HepG2 (cell line): ENCODE measurements around the gene ME3. TPM values are rescaled to one million over a fixed set of nuclear protein-coding genes. Genes with fewer than 3 reads are reported as not detected.

ENCODE experiments used
- ATAC-seq: fragments of 200-7000 bp; cut with Tn5 transposase; 3 replicates; pipeline ENCODE4 v1.9.1; 2020; ENCODE audit warnings: mild to moderate bottlenecking, moderate library complexity
- BruUV-seq: library from RNA; stranded (reverse); fragments of 400-500 nt; replicated peaks from 2 replicates; lab custom pipeline; 2021; lab: Mats Ljungman, UMichigan
- CTCF ChIA-PET: fragments of 300-600 bp; formaldehyde crosslinking; extraction: SDS; loops from one replicate; lab custom pipeline; 2021; ENCODE audit warnings: low total read pairs, inconsistent platforms, low intra/inter-chr PET ratio; lab: Yijun Ruan, JAX
- POLR2A ChIA-PET: fragments of 350-600 bp; sonication (Branson Sonifier 250); formaldehyde crosslinking; loops from one replicate; lab custom pipeline; 2020; ENCODE audit warnings: antibody characterized with exemption, inconsistent platforms; lab: Yijun Ruan, JAX
- DNase-seq: peaks from one replicate; pipeline ENCODE4 v3.0.0-alpha.2; 2015; ENCODE audit warnings: low spot score
- FAIRE-seq: peaks from 3 replicates; lab custom pipeline; 2011; peaks lifted over from hg19 to GRCh38; lab: Jason Lieb, UNC
- H2AFZ ChIP-seq: one replicate; pipeline ENCODE4 v1.6.1; 2011; ENCODE audit warnings: low read length, inconsistent platforms
- H3K27ac ChIP-seq: fragments of 300-600 bp; 3 replicates; pipeline ENCODE4 v1.8.0; 2011; ENCODE audit warnings: mixed run types, mild to moderate bottlenecking, mixed read lengths, low read length, inconsistent platforms; ENCODE audit not compliant: insufficient read depth; ENCODE audit errors: extremely low read length
- H3K27me3 ChIP-seq, 2 experiments: fragments of 200-600 bp in 1 of 2; 2 replicates in 1 of 2; 3 replicates in 1 of 2; pipeline versions ENCODE4 v1.6.0 to v1.8.0; 2011; ENCODE audit warnings: low read length in 2 of 2, mild to moderate bottlenecking in 2 of 2, moderate library complexity in 2 of 2, inconsistent platforms in 1 of 2; ENCODE audit not compliant: insufficient read depth in 2 of 2, control insufficient read depth in 1 of 2
- H3K36me3 ChIP-seq, 2 experiments: fragments of 200-600 bp in 1 of 2; replicated peaks in 1 of 2; 2 replicates in 1 of 2; 3 replicates in 1 of 2; pipeline versions ENCODE4 v1.5.1 to v1.8.0; 2011; ENCODE audit warnings: low read length in 2 of 2, inconsistent platforms in 1 of 2; ENCODE audit not compliant: insufficient read depth in 2 of 2, control insufficient read depth in 1 of 2
- H3K4me1 ChIP-seq: 2 replicates; pipeline ENCODE4 v1.5.1; 2012; ENCODE audit warnings: low read length, inconsistent platforms; ENCODE audit not compliant: insufficient read depth
- H3K4me2 ChIP-seq: 2 replicates; pipeline ENCODE4 v1.6.0; 2011; ENCODE audit warnings: low read depth, low read length, inconsistent platforms
- H3K4me3 ChIP-seq, 3 experiments: fragments of 200-600 bp in 1 of 3; sonication (generic), shearing (Covaris generic) in 1 of 3; replicated peaks in 1 of 3; 2 replicates each; pipeline ENCODE4 v1.5.1; 2011 to 2016; ENCODE audit warnings: low read length in 3 of 3, inconsistent platforms in 2 of 3, low read depth in 2 of 3, mild to moderate bottlenecking in 2 of 3, control low read depth in 1 of 3, mixed read lengths in 1 of 3; ENCODE audit not compliant: insufficient read depth in 1 of 3
- H3K79me2 ChIP-seq: one replicate; pipeline ENCODE4 v1.6.1; 2011; ENCODE audit warnings: low read length, inconsistent platforms; ENCODE audit not compliant: insufficient read depth
- H3K9ac ChIP-seq: 2 replicates; pipeline ENCODE4 v1.6.0; 2011; ENCODE audit warnings: mild to moderate bottlenecking, low read depth, low read length, inconsistent platforms; ENCODE audit not compliant: insufficient read depth
- H3K9me3 ChIP-seq: 2 replicates; pipeline ENCODE4 v1.5.1; 2012; ENCODE audit warnings: mild to moderate bottlenecking, low read length
- H4K20me1 ChIP-seq: 2 replicates; pipeline ENCODE4 v1.6.0; 2011; ENCODE audit warnings: inconsistent platforms, mild to moderate bottlenecking, low read length, moderate library complexity; ENCODE audit not compliant: insufficient read depth
- CCDC6 ChIP-seq: sonication (generic); formaldehyde crosslinking; IDR thresholded peaks from 2 replicates; pipeline ENCODE4 v1.8.1; 2022; ENCODE audit warnings: mild to moderate bottlenecking, missing genetic modification reagents, moderate library complexity
- CREBL2 ChIP-seq: sonication (generic); formaldehyde crosslinking; IDR thresholded peaks from 2 replicates; pipeline ENCODE4 v1.8.1; 2023; ENCODE audit warnings: missing genetic modification reagents, mild to moderate bottlenecking, borderline replicate concordance
- HCFC1 ChIP-seq: fragments of 150-350 bp; IDR thresholded peaks from 2 replicates; pipeline ENCODE4 v1.6.1; 2014; ENCODE audit warnings: low read depth, low read length
- MATR3 ChIP-seq: sonication (generic); formaldehyde crosslinking; IDR thresholded peaks from 2 replicates; pipeline ENCODE4 v1.4.0; 2020; ENCODE audit warnings: missing genetic modification reagents
- MED1 ChIP-seq: sonication (generic); formaldehyde crosslinking; IDR thresholded peaks from 2 replicates; pipeline ENCODE4 v1.4.0; 2020; ENCODE audit warnings: missing genetic modification reagents
- RFX5 ChIP-seq: IDR thresholded peaks from 2 replicates; pipeline ENCODE4 v1.6.1; 2011; ENCODE audit warnings: low read depth, low read length, improper control_type of control experiment
- SATB2 ChIP-seq: sonication (generic); formaldehyde crosslinking; IDR thresholded peaks from 2 replicates; pipeline ENCODE4 v1.5.0; 2020; ENCODE audit warnings: missing genetic modification reagents
- ZNF12 ChIP-seq: sonication (generic); formaldehyde crosslinking; IDR thresholded peaks from 2 replicates; pipeline ENCODE4 v1.5.0; 2020; ENCODE audit warnings: missing genetic modification reagents
- ZNF232 ChIP-seq: sonication (generic); formaldehyde crosslinking; IDR thresholded peaks from 2 replicates; pipeline ENCODE4 v1.4.0; 2020; ENCODE audit warnings: missing genetic modification reagents, borderline replicate concordance
- ZNF263 ChIP-seq: sonication (generic); formaldehyde crosslinking; IDR thresholded peaks from 2 replicates; pipeline ENCODE4 v1.4.0; 2020; ENCODE audit warnings: missing genetic modification reagents
- ZNF614 ChIP-seq: IDR thresholded peaks from 2 replicates; pipeline ENCODE4 v1.6.1; 2018; ENCODE audit warnings: missing biosample characterization, missing genetic modification reagents, inconsistent platforms, borderline replicate concordance
- ZNF687 ChIP-seq: sonication (generic); formaldehyde crosslinking; IDR thresholded peaks from 2 replicates; pipeline ENCODE4 v1.5.1; 2020; ENCODE audit warnings: mild to moderate bottlenecking, missing genetic modification reagents, moderate library complexity
- ZNF773 ChIP-seq: sonication (generic); formaldehyde crosslinking; IDR thresholded peaks from 2 replicates; pipeline ENCODE4 v1.4.0; 2020; ENCODE audit warnings: missing genetic modification reagents, borderline replicate concordance
- ZNF780A ChIP-seq: sonication (generic); formaldehyde crosslinking; IDR thresholded peaks from 2 replicates; pipeline ENCODE4 v1.8.0; 2022; ENCODE audit warnings: mild to moderate bottlenecking, missing genetic modification reagents, moderate library complexity
- WGBS: methylation state at CpG from one replicate; pipeline ENCODE4 v1.1.6; 2017; ENCODE audit warnings: low lambda C conversion rate; 5-methylcytosine and 5-hydroxymethylcytosine counted together
- in situ Hi-C: cut with HindIII; loops from 2 replicates; pipeline ENCODE4 v1.10.0; 2017; ENCODE audit warnings: low pct_unique_long_range_greater_than_20kb; ENCODE audit not compliant: extremely low pct_ligation_motif_present
- intact Hi-C: fragments of 100-400 bp; cut with micrococcal nuclease; formaldehyde crosslinking; loops from one replicate; pipeline ENCODE4 v1.10.0; 2022; ENCODE audit not compliant: unreplicated experiment
- polyA plus RNA-seq, 8 experiments: library from polyadenylated mRNA; depleted of rRNA in 3 of 8; stranded (reverse) in 7 of 8; unstranded in 1 of 8; fragments of >200 nt; fragmentation: Illumina TruSeq in 4 of 8; extraction: Trizol in 4 of 8; gene quantifications; 2 replicates each; pipeline versions ENCODE4 v1.2.1 to v1.2.3, GENCODE V29; 2011 to 2016; ENCODE audit warnings: low read depth in 4 of 8, missing spikeins in 1 of 8, mixed read lengths in 1 of 8; ENCODE audit not compliant: insufficient read depth in 1 of 8
- total RNA-seq, 5 experiments: library from RNA; depleted of rRNA; stranded (reverse); fragments of >200 nt; fragmentation: Illumina TruSeq; extraction: Trizol; gene quantifications; 2 replicates each; pipeline ENCODE4 v1.2.3, GENCODE V29; 2016; ENCODE audit warnings: low read depth in 1 of 5

The ME3 gene
- total and polyA plus RNA-seq, 2 of the 13 experiments (the other 11 are each of a cell fraction or from before 2014, with no cell fraction given) = not detected

GRCh38 chr11:86443415-86443814 is 229.0 kb downstream of the ME3 start:
- ATAC-seq (no peak), FAIRE-seq (no peak)
- in situ Hi-C loops = no loop called here
- no peak overlapping the region for H3K9ac ChIP-seq
- intact Hi-C loops = no loop called here
- H3K9me3 ChIP-seq = no peaks in the 10 kb centered on the region
- POLR2A ChIA-PET = no interaction called here
- H2AFZ ChIP-seq = no peak overlapping the region
- no peaks in the 10 kb centered on the region for H3K4me1 ChIP-seq
- TF ChIP-seq ZNF614 (CRISPR knock-in tag) = no peak
- TF ChIP-seq MATR3 (CRISPR knock-in tag) = no peak
- TF ChIP-seq ZNF687 (CRISPR knock-in tag) = no peak
- TF ChIP-seq ZNF232 (CRISPR knock-in tag) = no peak
- TF ChIP-seq, all 625 proteins: peak for 0
- Histone ChIP-seq H3K4me2 (no peak overlapping the region), H3K27ac (no peak overlapping the region), H3K36me3 (no peaks in the 10 kb centered on the region), H3K4me3 (no peak overlapping the region), H3K27me3 (no peaks in the 10 kb centered on the region), H4K20me1 (no peaks in the 10 kb centered on the region), H3K79me2 (no peaks in the 10 kb centered on the region)
- CTCF ChIA-PET = no interaction called here
- BruUV-seq = no TSS peak
- WGBS = 0% methylated on average over 1 of the region's 1 CpG
- DNase-seq = no peak

- H3K4me3 ChIP-seq = no peak overlapping the region
- no peaks in the 10 kb centered on the region for H3K36me3 ChIP-seq
- in situ Hi-C loops (no loop called here), intact Hi-C loops (no loop called here)
- H3K4me1 ChIP-seq = no peaks in the 10 kb centered on the region
- H3K4me2 ChIP-seq = no peak overlapping the region
- POLR2A ChIA-PET = no interaction called here
- no TSS peak for BruUV-seq
- TF ChIP-seq ZNF263 (CRISPR knock-in tag) (no peak), SATB2 (CRISPR knock-in tag) (no peak), MED1 (CRISPR knock-in tag) (no peak), ZNF780A (no peak), ZNF12 (no peak), ZNF773 (CRISPR knock-in tag) (no peak), CREBL2 (no peak), RFX5 (no peak), HCFC1 (no peak), CCDC6 (CRISPR knock-in tag) (no peak)
- no peak for FAIRE-seq
- CTCF ChIA-PET = no interaction called here
- DNase-seq = no peak
- no peak overlapping the region for H2AFZ ChIP-seq
- no peaks in the 10 kb centered on the region for H3K9me3 ChIP-seq
- 20% methylated on average over 5 of the region's 5 CpGs for WGBS
- H3K9ac ChIP-seq = no peak overlapping the region
- no peaks in the 10 kb centered on the region for H3K79me2 ChIP-seq
- H3K27ac ChIP-seq = no peak overlapping the region
- ATAC-seq = no peak
- no peaks in the 10 kb centered on the region for H4K20me1 ChIP-seq
- no peaks in the 10 kb centered on the region for H3K27me3 ChIP-seq
These were observed 229.6 kb downstream of the ME3 start for GRCh38 chr11:86442827-86443226.
